HG03460 (cell line): ENCODE measurements around the gene LYZL2.
"Not testable (repeated sequence)": the region's sequence is repeated elsewhere in the genome, so short reads cannot be mapped to it uniquely, and the experiment has no call there.

Experiments used
- ATAC-seq: cut with Tn5 transposase; IDR thresholded peaks from one replicate; pipeline ENCODE4 v1.9.1; 2021; ENCODE audit not compliant: unreplicated experiment

Gene LYZL2

DNA sequence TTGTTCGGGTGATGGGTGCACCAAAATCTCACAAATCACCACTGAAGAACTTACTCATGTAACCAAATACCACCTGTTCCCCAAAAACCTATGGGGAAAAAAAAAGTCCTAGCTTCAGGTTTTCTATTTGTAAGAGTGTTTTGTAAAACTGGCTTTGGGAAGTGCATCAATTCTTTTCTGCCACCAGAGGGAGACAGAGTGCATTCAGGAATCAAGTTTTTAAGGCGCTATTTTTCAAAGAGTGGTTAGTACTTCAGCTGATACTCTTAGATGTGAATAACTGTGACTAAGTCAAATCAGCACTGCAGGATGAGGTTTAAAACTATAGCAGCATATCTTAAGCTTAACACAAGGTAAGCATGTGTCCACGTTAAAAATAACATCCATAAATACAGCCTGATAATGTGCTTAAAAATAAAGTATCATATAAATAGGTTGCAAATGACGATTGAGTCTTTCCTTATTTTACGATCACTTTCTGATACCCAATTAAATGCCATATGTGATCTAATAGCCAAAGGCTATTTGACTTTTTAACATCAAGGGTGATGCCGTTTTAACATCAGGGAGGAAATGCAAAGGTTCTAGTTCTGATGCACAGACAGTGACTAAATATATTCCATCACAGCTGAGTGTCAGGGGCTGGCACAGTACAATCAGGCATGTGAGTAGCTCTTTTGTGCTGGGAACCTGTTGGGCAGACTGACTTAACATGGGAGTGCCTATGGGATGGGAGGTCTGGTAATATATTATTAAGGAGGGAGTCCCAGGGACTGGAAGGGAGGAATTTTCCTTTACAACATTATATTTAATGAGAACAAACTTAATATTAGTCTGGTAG, 10.6 kb upstream of the LYZL2 start:
- ATAC-seq, result no peak

DNA sequence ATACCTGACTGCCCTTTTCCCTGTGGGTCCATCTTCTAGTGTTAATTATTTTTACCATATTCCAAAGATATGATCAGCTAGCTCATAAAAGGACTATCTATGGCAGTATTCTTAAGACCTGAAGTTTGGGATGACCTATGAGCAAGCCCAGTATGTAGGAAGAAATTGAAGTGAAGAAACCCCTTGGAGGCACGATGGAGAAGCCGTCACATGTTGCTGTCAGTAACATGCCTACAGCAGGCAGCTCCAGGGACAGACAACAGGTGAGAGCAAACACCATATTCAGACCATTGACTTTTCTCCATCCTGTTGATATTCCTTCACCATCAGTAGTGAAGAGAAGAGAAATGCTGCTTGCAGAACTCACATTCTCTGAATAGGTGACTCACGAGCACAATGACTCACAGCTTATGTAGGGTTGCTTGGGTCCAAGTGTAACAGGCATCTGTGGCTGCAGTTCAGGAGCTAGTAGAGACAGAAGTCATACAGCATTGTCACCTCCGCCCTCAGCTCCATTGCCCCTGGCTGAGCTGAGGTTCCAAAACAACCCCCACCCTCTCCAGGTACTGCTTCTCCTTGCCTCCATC, 8.4 kb upstream of the LYZL2 start:
- ATAC-seq, result no peak

DNA sequence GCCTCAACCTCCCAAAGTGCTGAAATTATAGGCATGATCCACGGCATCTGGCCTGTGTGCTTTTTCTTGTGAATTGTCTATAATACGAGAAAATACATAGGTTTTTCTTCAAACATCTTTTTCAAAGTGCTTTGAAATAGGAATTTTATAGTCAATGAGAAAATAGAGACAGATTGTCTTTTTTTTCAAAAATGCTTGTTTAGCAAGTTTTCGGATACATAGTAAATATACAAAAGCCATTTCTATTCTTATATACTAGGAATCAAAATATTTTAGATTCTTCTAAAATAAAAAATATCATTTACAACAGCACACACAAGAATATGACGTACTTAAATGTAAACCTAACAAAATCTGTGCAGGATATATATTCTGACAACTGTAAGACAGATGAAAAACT, 1.6 kb upstream of the LYZL2 start:
- ATAC-seq, result no peak

DNA sequence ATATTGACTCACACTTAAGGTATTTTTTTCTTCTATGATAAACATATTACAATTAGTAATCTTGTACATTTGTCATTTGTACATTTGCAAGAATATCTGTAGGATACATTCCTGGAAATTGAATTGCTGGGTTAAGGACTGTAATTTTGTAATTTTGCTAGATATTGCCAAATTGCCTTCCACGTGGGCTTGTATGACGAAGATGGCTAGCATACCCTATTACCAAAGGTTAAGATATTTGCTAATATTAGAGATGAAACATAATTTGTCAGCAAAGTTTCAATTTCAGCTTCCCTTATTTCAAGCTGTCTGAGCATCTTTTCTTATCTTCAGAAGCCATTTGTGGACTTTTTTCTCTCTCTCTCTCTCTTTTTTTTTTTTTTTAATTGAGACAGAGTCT, 1.0 kb upstream of the LYZL2 start:
- ATAC-seq, result no peak

DNA sequence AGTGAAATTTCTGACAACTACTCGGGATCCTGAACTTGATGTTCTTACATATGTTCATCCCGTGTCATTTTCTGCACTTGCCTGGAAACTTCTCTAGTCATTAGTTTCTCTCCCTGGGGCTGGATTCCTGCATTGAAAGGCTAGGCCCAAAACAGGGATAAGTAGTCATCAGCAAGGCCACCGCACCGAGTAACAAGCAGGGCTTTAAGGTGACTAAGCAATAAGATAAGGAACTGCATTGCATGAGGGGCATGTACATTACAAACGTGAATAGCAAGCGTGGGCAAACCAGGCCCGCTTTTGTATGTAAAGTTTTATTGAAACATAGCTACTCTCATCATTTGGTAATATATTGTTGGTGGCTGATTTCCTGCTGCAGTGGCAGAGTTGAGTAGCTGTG, 977 bp downstream of the LYZL2 start:
- not testable (repeated sequence) for ATAC-seq

DNA sequence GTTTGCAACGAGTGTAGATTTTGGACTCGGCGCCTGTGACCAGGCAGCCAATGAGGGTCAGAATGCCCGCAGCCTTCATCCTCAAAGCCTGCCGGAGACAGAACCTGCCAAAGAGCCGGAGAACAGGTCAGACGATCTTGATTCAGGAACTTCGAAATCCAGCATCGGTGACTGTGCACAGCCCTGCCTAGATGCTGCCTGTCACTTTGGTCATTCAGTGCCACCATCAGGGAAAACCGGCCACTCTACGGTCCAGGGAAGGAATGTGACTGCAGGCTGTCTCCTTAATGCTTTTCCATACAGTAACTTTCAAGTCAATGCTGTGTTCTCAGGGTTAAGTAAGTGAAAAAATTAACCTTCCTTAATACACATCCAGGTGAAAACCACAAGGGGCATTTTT, 2.7 kb downstream of the LYZL2 start:
- not testable (repeated sequence) for ATAC-seq

DNA sequence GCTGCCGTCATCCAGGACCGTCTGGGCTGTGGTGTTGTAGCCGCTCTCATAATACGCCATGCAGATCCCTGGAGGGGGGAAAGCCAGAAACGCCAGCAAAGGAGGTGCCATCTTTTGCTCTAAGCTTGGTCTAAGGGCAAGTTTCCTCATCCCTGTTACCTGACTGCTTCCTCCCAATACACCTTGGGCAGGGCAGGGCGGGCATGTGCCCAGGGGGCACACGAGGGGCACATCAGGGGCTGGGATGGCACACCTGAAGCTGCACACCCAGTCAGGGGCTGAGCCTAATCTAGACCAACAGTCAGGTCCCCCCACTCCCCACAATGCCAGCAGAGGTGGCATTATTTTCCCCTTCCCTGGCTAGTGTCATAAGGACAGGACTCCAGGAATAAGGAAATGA, 3.4 kb downstream of the LYZL2 start:
- ATAC-seq, result not testable (repeated sequence)

DNA sequence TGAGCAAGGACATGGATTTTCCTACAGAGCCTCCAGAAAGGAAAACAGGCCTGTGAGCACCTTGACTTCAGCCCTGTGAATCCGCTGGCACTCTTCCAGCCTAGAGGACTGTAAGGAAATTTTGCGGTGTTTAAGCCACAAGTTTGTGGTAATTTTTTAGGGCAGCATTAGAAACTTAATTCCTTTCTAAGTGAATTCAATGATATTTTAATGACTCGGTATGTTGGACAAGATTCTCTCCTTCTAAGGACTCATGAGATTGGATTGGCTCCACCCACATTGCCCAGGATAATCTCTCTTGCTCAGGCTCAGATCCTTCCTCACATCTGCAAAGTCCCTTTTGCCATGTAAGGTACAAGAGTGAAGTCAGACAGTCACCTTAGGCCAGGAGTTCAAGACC, 4.5 kb downstream of the LYZL2 start:
- ATAC-seq, result no peak

DNA sequence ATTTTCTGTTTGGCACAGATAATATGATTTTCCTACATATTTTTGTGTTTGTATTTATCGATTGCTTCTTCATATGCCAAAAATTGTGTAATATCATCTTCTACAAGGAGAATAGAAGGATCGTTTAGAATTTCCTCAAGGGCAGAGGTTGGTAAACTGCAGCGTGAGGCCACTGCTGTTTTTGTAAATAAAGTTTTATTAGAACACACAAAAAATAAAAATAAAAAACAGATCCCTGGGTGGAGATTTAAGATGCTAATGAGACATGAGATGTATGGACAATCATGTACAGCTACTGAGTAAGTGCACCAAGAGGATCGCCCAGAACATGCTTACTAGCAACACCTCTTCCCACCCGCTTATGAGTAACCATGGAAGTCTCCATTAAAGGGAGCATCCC, 9.6 kb downstream of the LYZL2 start:
- ATAC-seq, result no peak

DNA sequence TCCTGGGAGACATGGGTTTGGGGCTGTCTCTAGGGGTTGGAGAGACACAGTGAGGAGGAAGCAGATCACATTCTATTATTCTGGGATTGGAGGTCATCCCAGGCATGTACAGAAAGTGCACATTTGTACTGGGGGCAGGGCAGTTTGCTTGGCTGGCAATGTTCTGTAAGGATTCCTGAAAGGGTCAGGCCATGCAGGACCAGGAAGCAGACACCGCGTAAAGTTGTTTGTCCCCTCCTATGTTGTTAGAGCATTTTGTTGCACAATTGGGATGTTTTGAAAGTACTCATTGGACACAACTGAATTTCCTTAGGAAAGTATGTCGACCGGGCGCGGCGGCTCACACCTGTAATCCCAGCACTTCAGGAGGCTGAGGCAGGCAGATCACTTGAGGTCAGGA, 12.5 kb downstream of the LYZL2 start:
- ATAC-seq, result no peak

DNA sequence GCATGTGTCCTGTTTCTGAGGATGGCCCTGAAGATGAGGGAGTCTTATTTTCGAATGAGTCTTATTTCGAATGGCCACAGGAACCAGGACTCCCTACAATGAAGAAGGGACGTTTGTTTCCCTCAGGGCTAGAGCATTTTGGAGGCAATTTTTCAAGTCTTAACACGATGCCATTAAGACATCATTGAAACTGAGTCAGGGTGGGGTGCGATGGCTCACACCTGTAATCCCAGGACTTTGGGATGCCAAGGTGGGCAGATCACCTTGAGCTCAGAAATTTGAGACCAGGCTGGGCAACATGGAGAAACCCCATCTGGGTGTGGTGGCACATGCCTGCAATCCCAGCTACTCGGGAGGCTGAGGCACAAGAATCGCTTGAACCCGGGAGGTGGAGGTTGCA, 18.5 kb downstream of the LYZL2 start:
- not testable (repeated sequence) for ATAC-seq

DNA sequence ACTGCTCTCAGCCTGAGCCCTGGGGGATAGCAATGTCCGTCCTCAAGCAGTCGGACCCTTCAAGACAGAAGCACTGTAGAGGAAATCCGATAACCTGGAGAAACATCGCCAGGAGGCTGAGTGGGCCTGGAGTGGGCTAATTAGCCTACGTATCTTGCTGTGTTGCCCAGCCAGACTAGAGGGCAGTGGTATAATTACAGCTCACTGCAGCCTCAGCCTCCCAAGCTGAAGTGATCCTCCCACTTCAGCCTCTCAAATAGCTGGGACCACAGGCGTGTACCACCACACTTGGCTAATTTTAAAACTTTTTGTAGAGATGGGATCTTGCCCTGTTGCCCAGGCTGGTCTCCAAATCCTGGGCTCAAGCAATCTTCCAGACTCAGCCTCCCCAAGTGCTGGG, 21.7 kb downstream of the LYZL2 start:
- no peak for ATAC-seq

DNA sequence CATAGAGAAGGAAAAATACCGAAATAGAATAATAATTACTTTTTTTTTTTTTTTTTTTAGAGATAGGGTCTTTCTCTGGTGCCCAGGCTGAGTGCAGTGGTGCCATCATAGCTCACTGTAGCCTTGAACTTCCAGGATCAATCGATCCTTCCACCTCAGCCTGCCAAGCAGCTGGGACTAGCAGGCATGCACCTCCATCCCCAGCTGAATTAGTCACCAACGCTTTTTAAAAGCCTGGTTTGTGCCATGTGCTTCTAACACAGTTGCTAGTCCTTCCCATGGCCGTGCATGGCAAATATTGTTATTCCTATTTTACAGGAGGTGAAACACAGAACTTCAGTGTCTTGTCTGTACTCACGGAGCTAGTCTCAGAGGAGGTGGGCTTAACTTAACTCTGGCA, 23.2 kb downstream of the LYZL2 start:
- no peak for ATAC-seq

DNA sequence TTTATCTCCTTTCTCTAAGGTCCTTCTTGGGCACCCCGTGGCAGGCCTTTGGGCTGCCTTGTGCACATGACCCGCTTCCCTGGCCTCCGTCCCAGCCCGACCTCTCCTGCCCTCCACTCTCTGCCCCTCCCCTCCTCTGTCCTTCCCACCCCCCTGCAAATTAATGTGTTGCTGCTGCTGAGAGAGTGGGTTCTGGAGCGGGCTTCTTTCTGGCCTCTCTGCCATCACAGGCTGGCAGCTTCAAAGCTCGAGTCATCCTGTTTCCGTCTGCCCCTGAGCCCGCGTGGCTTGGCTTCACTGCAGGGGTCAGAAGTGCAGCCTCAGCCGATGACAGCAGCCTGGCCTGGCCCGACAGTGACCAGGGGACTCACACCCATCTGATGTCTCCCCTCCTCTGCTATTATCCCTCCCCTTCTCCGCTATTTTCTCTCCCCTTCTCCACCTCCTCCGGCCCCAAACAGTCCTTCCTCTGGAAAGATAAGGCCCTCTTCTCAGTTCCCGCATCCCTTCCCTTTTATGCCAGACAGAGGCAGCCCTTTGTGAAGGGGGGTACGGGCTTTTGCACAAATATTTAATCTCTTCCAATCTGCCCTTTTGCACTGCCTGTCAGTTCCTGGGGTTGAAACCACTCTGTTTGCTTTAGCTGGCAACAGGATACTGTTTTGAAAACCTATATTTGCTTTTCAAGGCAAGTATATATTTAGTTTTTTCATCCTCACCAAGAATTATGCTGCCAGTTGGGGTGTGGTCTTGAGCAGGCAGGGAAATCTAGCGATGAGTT, 24.0 kb downstream of the LYZL2 start:
- ATAC-seq, result not testable (repeated sequence)

DNA sequence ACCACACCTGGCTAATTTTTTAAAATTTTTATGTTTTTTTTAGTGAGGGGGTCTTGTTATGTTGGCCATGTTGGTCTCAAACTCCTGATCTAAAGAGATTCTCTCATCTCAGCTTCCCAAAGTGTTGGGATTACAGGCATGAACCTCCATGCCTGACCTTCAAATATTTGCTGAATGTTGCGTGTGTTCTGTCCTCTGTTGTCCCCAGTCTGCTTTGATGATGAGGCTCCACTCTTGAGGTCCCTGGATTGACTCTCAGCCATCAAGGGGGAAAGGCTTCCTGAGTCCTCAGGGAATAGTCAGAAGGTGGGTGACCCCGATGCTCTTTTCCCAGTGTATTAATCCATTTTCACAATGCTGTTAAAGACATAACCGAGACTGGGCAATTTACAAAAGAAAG, 26.0 kb downstream of the LYZL2 start:
- ATAC-seq, result no peak

DNA sequence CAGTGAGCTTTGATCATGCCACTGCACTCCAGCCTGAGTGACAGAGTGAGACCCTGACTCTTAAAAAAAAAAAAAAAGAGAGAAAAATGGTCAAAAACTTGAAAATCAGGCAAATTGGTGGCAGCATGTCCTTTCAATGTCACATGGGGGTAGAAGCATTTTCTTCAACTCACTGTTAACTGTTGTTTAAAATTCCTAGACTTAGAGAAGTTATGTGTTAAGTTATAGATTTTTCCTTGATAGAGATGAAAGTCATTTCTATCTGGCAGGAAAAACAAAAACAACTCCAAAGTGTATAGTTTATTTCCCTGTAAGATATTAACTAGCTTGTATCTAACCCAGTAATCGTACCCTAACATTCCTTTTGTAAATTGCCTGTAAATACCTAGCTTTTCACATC, 26.8 kb downstream of the LYZL2 start:
- ATAC-seq, result no peak

DNA sequence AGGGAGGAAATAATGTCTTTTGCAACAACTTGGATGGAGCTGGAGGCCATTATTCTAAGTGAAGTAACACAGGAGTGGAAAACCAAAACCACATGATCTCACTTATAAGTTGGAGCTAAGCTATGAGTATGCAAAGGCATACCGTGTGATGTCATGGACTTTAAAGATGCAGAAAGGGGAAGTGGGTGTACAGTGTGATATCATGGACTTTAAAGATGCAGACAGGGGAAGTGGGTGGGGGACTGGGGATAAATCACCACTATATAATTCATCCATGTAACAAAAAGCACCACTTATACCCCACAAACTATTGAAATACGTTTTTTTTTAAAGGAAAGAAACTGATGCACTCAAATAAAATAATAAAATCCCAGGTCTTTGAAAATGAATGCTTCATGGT, 29.5 kb downstream of the LYZL2 start:
- no peak for ATAC-seq

DNA sequence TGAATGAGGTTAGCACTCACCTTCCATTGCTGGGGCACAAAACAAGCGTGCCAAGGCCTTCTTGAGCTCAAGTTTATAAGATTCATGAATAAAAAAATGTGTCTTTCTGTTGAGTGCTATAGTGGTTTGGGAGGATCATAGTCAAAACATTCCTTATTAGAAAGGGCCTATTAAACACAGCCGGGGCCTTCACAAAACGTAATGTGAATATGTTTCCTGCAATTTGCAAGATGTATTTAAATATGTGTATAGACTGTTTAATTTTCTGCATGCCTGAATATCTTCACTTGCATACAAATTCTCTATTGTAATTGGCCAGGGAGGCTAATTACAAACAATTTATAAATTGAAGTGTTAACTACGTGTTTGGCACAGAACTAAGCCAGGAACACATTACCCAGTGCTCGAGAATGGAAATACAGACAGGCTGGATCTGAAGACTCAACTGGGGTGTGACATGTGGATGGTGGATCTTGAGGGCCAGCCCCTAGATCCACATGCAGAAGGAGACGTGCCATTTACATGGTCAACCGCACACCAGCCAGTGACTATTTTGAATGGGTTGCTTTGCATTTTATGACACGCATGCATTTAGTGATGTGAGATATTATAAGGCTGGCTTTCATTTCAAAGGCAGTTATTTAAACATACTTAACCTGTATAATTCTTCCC, 31.3 kb downstream of the LYZL2 start:
- ATAC-seq, result no peak

DNA sequence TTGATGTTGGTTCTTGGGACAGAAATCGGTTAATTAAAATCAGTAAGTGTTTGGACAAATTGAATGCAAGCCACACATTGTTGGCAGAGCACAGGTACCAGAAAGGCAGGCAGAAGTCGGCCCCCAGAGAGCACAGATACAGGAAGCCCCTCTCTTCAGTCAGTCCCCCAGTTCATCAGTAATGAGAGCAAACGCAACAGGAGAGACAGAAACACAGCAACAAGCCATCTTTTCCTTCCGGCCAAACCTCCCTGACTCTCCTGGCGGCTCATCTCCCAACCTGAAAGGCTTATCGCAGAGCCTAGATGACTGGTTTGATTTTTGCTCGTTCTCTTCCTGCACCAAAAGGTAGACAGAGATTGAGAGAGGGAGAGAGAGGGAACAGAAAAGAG, 32.1 kb downstream of the LYZL2 start:
- ATAC-seq, result not testable (repeated sequence)

DNA sequence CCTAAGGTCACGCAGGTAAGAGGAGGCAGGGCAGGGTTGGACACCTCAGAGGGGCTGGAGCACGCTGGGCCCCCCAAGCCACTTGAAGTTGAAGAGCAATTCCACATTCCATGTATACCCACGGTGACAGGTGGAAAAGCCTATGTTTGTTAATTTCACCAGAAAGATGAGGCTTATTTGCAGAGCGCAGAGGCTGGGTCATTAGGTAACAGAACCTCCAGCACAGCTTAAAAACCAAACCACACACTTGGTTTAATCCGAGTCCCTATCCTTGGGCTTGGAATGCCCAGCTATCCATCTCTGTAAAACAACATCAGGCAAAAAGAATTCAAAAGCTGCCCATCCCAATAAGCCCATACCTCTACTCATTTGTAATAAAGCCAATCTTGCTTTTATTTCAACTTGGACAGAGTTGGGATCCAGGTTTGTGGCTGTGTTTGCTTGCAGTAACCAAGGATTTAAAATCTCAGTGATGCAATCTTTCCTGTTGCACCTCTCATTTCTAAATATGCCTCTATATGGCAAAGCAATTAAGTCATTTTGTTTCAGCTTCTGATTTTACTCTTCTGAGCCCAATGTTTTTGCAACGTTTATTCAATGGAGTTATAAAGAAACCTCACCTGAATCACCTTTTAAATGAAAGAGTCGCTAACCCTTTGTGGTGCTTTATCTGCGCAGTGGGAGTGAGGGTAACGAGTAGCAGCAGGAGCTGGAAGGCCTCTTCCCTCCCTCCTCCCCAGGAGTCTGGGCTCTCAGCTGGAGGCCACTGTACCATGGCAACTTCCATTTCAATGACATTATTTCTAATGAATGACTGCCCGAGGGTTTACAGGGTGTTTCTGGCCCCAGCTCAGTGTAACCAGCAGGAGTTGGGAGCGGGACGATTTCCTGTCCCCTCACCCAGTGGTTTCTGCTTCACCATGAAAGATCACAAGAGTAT, 32.8 kb downstream of the LYZL2 start:
- not testable (repeated sequence) for ATAC-seq
